Ishikawa (cell line): Measurements from ENCODE around the gene AGBL2.

Experiments used
- CEBPB ChIP-seq: IDR thresholded peaks from 2 replicates; pipeline ENCODE4 v1.6.1; 2012
- CREB1 ChIP-seq: IDR thresholded peaks from 2 replicates; pipeline ENCODE4 v1.6.1; 2012; ENCODE audit warnings: low read depth
- EGR1 ChIP-seq: IDR thresholded peaks from 2 replicates; pipeline ENCODE4 v1.6.1; 2012
- EP300 ChIP-seq: IDR thresholded peaks from 2 replicates; pipeline ENCODE4 v1.6.1; 2012; ENCODE audit warnings: borderline replicate concordance
- FOXM1 ChIP-seq: IDR thresholded peaks from 2 replicates; pipeline ENCODE4 v1.6.1; 2012; ENCODE audit warnings: low read depth, borderline replicate concordance
- MAX ChIP-seq: IDR thresholded peaks from 2 replicates; pipeline ENCODE4 v1.6.1; 2012
- NFIC ChIP-seq: IDR thresholded peaks from 2 replicates; pipeline ENCODE4 v1.6.1; 2012
- RAD21 ChIP-seq: IDR thresholded peaks from 2 replicates; pipeline ENCODE4 v1.6.1; 2012; ENCODE audit warnings: low read depth
- REST ChIP-seq: IDR thresholded peaks from 2 replicates; pipeline ENCODE4 v1.6.1; 2012; ENCODE audit warnings: low read depth, mild to moderate bottlenecking
- TAF1 ChIP-seq: IDR thresholded peaks from 2 replicates; pipeline ENCODE4 v1.6.1; 2012; ENCODE audit warnings: low read depth, mild to moderate bottlenecking
- TCF12 ChIP-seq: IDR thresholded peaks from 2 replicates; pipeline ENCODE4 v1.6.1; 2012; ENCODE audit warnings: low read depth
- TEAD4 ChIP-seq: IDR thresholded peaks from 2 replicates; pipeline ENCODE4 v1.6.1; 2012
- YY1 ChIP-seq: IDR thresholded peaks from 2 replicates; pipeline ENCODE4 v1.6.1; 2012; ENCODE audit warnings: low read depth
- ZBTB7A ChIP-seq: IDR thresholded peaks from 2 replicates; pipeline ENCODE4 v1.6.1; 2012; ENCODE audit warnings: low read depth
- TF ChIP-seq, protein P1 (sequence below): IDR thresholded peaks from 2 replicates; pipeline ENCODE4 v1.6.1; 2012

The AGBL2 gene

GRCh38 chr11:47715082-47715669 is at the start of gene AGBL2:
TSS of gene AGBL2 (minus strand) at chr11:47715369. CDS start at chr11:47714650, 719 bp downstream.
- no peak for TF ChIP-seq REST
- no peak for TF ChIP-seq TCF12
- TF ChIP-seq TEAD4, result no peak
- TF ChIP-seq CREB1, result no peak
- no peak for TF ChIP-seq MAX
- no peak for TF ChIP-seq EP300
- TF ChIP-seq RAD21, result no peak
- no peak for TF ChIP-seq TAF1
- TF ChIP-seq NFIC, result no peak
- no peak for TF ChIP-seq EGR1
- no peak for TF ChIP-seq FOXM1
- no peak for TF ChIP-seq YY1
- TF ChIP-seq, protein P1, sequence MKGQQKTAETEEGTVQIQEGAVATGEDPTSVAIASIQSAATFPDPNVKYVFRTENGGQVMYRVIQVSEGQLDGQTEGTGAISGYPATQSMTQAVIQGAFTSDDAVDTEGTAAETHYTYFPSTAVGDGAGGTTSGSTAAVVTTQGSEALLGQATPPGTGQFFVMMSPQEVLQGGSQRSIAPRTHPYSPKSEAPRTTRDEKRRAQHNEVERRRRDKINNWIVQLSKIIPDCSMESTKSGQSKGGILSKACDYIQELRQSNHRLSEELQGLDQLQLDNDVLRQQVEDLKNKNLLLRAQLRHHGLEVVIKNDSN, result no peak
- no peak for TF ChIP-seq CEBPB
- TF ChIP-seq ZBTB7A, result no peak

GRCh38 chr11:47756208-47756607 is 41.0 kb upstream of the AGBL2 start:
- TF ChIP-seq TEAD4 (no peak), YY1 (no peak), EP300 (no peak), CEBPB (no peak), MAX (no peak), RAD21 (no peak), TCF12 (no peak), CREB1 (no peak), EGR1 (no peak), NFIC (no peak), FOXM1 (no peak)
- TF ChIP-seq, protein P1, result no peak

GRCh38 chr11:47750725-47751124 is 35.6 kb upstream of the AGBL2 start:
- TF ChIP-seq RAD21, result no peak

GRCh38 chr11:47732271-47732670 is 17.1 kb upstream of the AGBL2 start:
- TF ChIP-seq FOXM1 (no peak), RAD21 (no peak), EP300 (no peak), TCF12 (no peak), REST (no peak), MAX (no peak), YY1 (no peak), TEAD4 (no peak), TAF1 (no peak), ZBTB7A (no peak), CREB1 (no peak), EGR1 (no peak), NFIC (no peak), CEBPB (no peak)
- TF ChIP-seq, protein P1, result no peak

DNA sequence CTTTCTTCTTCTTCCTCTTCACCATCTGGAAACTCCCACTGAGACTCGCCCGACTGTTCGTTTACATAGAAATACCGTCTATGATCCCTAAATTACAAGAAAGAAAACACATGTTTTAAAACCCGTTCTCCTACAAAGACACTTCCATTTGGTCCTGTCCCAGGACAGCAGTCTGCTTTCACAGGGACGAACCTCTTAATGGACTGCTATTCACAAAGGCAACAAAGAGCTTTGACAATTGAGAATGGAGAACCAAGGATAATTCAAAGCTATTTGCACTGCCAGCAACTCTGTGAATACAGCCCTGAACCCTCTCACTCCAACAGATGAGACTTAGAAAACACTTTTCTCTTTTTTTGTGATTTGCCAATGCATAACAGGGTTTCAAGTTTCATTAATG is 16.3 kb upstream of the AGBL2 start:
- no peak for TF ChIP-seq TEAD4
- TF ChIP-seq REST, result no peak
- no peak for TF ChIP-seq TCF12
- no peak for TF ChIP-seq CEBPB
- TF ChIP-seq TAF1, result no peak
- no peak for TF ChIP-seq ZBTB7A
- no peak for TF ChIP-seq CREB1
- TF ChIP-seq MAX, result no peak
- no peak for TF ChIP-seq RAD21
- no peak for TF ChIP-seq EP300
- TF ChIP-seq, protein P1, result no peak
- TF ChIP-seq NFIC, result no peak
- TF ChIP-seq YY1, result no peak
